Fibroblast of lung (primary cell): ENCODE data around the gene LENG1. TPM values are rescaled to one million over a fixed set of nuclear protein-coding genes. Genes with fewer than 3 reads are reported as not detected.
A peak's percentile ranks its signal among the peaks of the same experiment; 100 is the strongest.

Source experiments
- DNase-seq, 2 donors: peaks; one replicate each; pipeline versions ENCODE4 v3.0.0 to v3.0.0-alpha.2; 2010; ENCODE audit warnings: low read depth in 2 of 2
- H2AFZ ChIP-seq: 2 replicates; pipeline ENCODE4 v1.5.1; 2012; ENCODE audit warnings: low read length, control low read depth, inconsistent platforms
- H3K27ac ChIP-seq: 2 replicates; pipeline ENCODE4 v1.5.1; 2011; ENCODE audit warnings: low read length, control low read depth; ENCODE audit not compliant: insufficient read depth
- H3K27me3 ChIP-seq: 2 replicates; pipeline ENCODE4 v1.5.1; 2011; ENCODE audit warnings: mild to moderate bottlenecking, low read length; ENCODE audit not compliant: control insufficient read depth, insufficient read depth
- H3K36me3 ChIP-seq: 2 replicates; pipeline ENCODE4 v1.5.1; 2011; ENCODE audit warnings: low read length; ENCODE audit not compliant: control insufficient read depth, insufficient read depth
- H3K4me1 ChIP-seq: 2 replicates; pipeline ENCODE4 v1.5.1; 2011; ENCODE audit warnings: low read length; ENCODE audit not compliant: control insufficient read depth, insufficient read depth; ENCODE audit errors: extremely low read depth
- H3K4me2 ChIP-seq: 2 replicates; pipeline ENCODE4 v1.5.1; 2011; ENCODE audit warnings: low read length, control low read depth; ENCODE audit not compliant: insufficient read depth; ENCODE audit errors: extremely low read depth
- H3K4me3 ChIP-seq, 4 experiments: fragments of 200-600 bp in 1 of 4; sonication (generic) in 1 of 4; replicated peaks in 1 of 4; 2 replicates each; pipeline ENCODE4 v1.5.1; 2011 to 2016; ENCODE audit warnings: low read length in 4 of 4, low read depth in 3 of 4, mild to moderate bottlenecking in 3 of 4, control low read depth in 2 of 4, inconsistent platforms in 1 of 4, mixed read lengths in 1 of 4; ENCODE audit not compliant: insufficient read depth in 1 of 4; ENCODE audit errors: control extremely low read depth in 1 of 4
- H3K79me2 ChIP-seq: 2 replicates; pipeline ENCODE4 v1.5.1; 2012; ENCODE audit warnings: mild to moderate bottlenecking, low read length, inconsistent platforms; ENCODE audit not compliant: control insufficient read depth, insufficient read depth
- H3K9ac ChIP-seq: 2 replicates; pipeline ENCODE4 v1.5.1; 2011; ENCODE audit warnings: mild to moderate bottlenecking, low read length, control low read depth; ENCODE audit not compliant: insufficient read depth
- H3K9me3 ChIP-seq: 2 replicates; pipeline ENCODE4 v1.5.1; 2012; ENCODE audit warnings: low read depth, low read length; ENCODE audit not compliant: control insufficient read depth, insufficient read depth
- H4K20me1 ChIP-seq: 2 replicates; pipeline ENCODE4 v1.5.1; 2011; ENCODE audit warnings: low read length; ENCODE audit not compliant: control insufficient read depth, insufficient read depth; ENCODE audit errors: extremely low read depth
- CTCF ChIP-seq, 2 donors: IDR thresholded peaks in 1 of 2; conservative IDR thresholded peaks in 1 of 2; 1 replicate in 1 of 2; 2 replicates in 1 of 2; pipeline ENCODE4 v1.5.1; 2011 to 2012; ENCODE audit warnings: low read length in 2 of 2, control low read depth in 1 of 2, inconsistent platforms in 1 of 2, low read depth in 1 of 2, mild to moderate bottlenecking in 1 of 2
- EZH2 ChIP-seq: IDR thresholded peaks from 2 replicates; pipeline ENCODE4 v1.5.1; 2012; ENCODE audit warnings: low read length, control low read depth, mild to moderate bottlenecking; ENCODE audit errors: missing control alignments
- polyA plus RNA-seq, 2 donors: library from polyadenylated mRNA; depleted of rRNA in 1 of 2; stranded (reverse) in 1 of 2; unstranded in 1 of 2; fragments of >200 nt; gene quantifications; 2 replicates each; pipeline ENCODE4 v1.2.1, GENCODE V29; 2011 to 2012; ENCODE audit warnings: missing spikeins in 1 of 2
- total RNA-seq: library from RNA; depleted of rRNA; stranded (reverse); fragments of >200 nt; gene quantifications from 2 replicates; pipeline ENCODE4 v1.2.1, GENCODE V29; 2014

The LENG1 gene
- total and polyA plus RNA-seq, 2 donors (not counting 1 experiment from before 2014, with no cell fraction given): 3.2 to 7.3 TPM

- DNase-seq: peak; percentile 25 to 53
- H2AFZ ChIP-seq: peak overlapping the region; percentile 56
- no peaks in the 10 kb centered on the region for H3K9me3 ChIP-seq
- peaks cover 22% of the 10 kb centered on the region for H3K79me2 ChIP-seq
- no peaks in the 10 kb centered on the region for H3K27me3 ChIP-seq
- peak overlapping the region; percentile 64 for H3K9ac ChIP-seq
- no peaks in the 10 kb centered on the region for H4K20me1 ChIP-seq
- peaks cover 2% of the 10 kb centered on the region for H3K4me1 ChIP-seq
- peaks cover 8% of the 10 kb centered on the region for H3K36me3 ChIP-seq
- peak overlapping the region; percentile 73 for H3K27ac ChIP-seq
- peak overlapping the region; percentile 99 for H3K4me2 ChIP-seq
- TF ChIP-seq CTCF (conservative IDR thresholded peaks at IDR 0.05 in 1 of 2, IDR thresholded peaks at IDR 0.05 in 1 of 2; ENCODE audit: low read depth in 1 of 2, low read length in 2 of 2) (no peak), EZH2 (no peak)
- peak overlapping the region; percentile 49 to 97 (median 82) for H3K4me3 ChIP-seq
Measured at GRCh38 chr19:54114340-54115108, 45.0 kb downstream of the LENG1 start.

GRCh38 chr19:54109651-54110050 is 49.9 kb downstream of the LENG1 start:
- H3K27ac ChIP-seq: no peak overlapping the region
- TF ChIP-seq EZH2: no peak
- TF ChIP-seq CTCF (conservative IDR thresholded peaks at IDR 0.05 in 1 of 2, IDR thresholded peaks at IDR 0.05 in 1 of 2; ENCODE audit: low read depth in 1 of 2, low read length in 2 of 2): no peak
- DNase-seq: no peak
- no peak overlapping the region for H3K4me3 ChIP-seq
- no peak overlapping the region for H3K9ac ChIP-seq
- peaks cover 15% of the 10 kb centered on the region for H3K36me3 ChIP-seq
- no peaks in the 10 kb centered on the region for H3K9me3 ChIP-seq
- no peaks in the 10 kb centered on the region for H3K27me3 ChIP-seq
- H3K4me2 ChIP-seq: no peak overlapping the region
- no peaks in the 10 kb centered on the region for H3K4me1 ChIP-seq
- no peaks in the 10 kb centered on the region for H4K20me1 ChIP-seq
- H2AFZ ChIP-seq: no peak overlapping the region
- peaks cover 6% of the 10 kb centered on the region for H3K79me2 ChIP-seq

- DNase-seq: no peak
- no peaks in the 10 kb centered on the region for H4K20me1 ChIP-seq
Measured at GRCh38 chr19:54108496-54108895, 51.0 kb downstream of the LENG1 start.

More at GRCh38 chr19:54108496-54108895, 51.0 kb downstream of the LENG1 start:
- peaks cover 3% of the 10 kb centered on the region for H3K79me2 ChIP-seq
- no peak overlapping the region for H3K4me2 ChIP-seq
- no peak overlapping the region for H3K4me3 ChIP-seq
- H3K4me1 ChIP-seq: no peaks in the 10 kb centered on the region
- no peaks in the 10 kb centered on the region for H3K27me3 ChIP-seq
- H3K9me3 ChIP-seq: no peaks in the 10 kb centered on the region
- TF ChIP-seq CTCF (conservative IDR thresholded peaks at IDR 0.05 in 1 of 2, IDR thresholded peaks at IDR 0.05 in 1 of 2; ENCODE audit: low read depth in 1 of 2, low read length in 2 of 2) (no peak), EZH2 (no peak)
- no peak overlapping the region for H2AFZ ChIP-seq
- H3K9ac ChIP-seq: no peak overlapping the region
- H3K36me3 ChIP-seq: peaks cover 12% of the 10 kb centered on the region
- H3K27ac ChIP-seq: no peak overlapping the region
